ENCODE data around the gene TGFBR2.

DNA sequence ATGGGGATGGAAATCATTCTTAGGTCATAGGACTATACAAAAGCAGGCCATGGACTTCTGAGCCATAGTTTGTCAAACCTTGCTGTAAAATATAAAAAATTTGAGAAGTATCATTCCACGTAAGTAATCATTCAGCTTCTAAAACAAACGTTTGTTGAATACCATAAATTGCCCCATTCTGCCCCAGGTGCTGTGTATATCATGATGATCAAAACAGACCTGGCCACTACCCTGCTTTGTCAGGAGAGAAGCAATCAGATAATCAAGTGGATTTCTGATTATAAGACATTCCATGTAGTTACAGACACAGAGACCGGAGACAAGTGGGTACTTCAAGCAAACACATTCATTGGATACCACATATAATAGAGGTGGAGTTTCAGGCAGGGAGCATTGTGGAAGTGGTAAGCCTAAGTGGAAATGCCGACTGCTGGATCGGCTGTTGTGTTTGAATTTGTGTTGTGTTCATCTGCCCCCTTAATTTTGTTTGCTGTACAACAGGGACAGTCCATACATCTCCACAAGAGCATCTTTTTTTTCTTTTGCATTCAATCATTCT, 61.7 kb downstream of the TGFBR2 start:
- no peak for TF ChIP-seq GATA3 (IDR thresholded peaks at IDR 0.05; ENCODE audit: low read depth, low read length)
- TF ChIP-seq GATA2 (IDR thresholded peaks at IDR 0.05; ENCODE audit: low read depth, low read length) = no peak
